Measurements from ENCODE around the gene LTBP2. TPM values are rescaled to one million over a fixed set of nuclear protein-coding genes. Genes with fewer than 3 reads are reported as not detected.

Gene LTBP2
- polyA plus RNA-seq, 1 donor = 5.4 TPM

- DNase-seq = no peak
Measured at GRCh38 chr14:74610866-74611649, 979 bp downstream of the LTBP2 start.

- no peak for DNase-seq
Measured at GRCh38 chr14:74610199-74610865, 1.7 kb downstream of the LTBP2 start.

- DNase-seq = no peak
Measured at GRCh38 chr14:74609721-74610120, 2.3 kb downstream of the LTBP2 start.

DNA sequence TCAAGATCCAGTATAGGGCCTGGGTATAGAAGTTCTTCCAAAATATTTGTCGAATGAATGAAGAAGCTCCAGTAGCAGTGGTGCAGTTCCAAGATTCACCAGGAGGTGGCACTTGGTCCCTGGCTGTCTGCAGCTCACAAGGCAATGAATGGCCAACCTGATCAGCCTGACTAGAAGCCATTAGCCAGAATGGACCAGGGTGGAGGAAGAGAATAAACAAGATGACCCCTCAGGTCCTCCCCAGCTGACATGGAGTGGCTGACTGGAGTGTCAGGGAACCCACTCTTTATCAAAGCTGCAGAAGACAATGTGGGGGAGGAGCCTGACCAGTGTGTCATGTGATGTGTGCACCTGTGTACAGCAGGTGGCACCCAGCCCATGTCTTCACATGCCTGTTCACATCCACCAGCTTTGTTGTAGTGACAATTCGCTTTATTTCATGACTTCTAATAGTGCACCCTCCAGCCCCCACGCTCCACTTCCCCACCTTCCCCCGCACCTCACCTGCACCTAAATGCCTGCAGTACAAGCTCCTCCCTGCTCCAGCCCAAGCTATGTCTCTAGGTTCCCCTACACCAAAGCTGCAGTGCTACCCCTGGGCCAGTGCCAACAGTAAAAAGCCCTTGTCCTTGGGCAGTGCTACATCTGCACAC, 3.0 kb downstream of the LTBP2 start:
- peak; percentile 87 for DNase-seq

- DNase-seq = no peak
Measured at GRCh38 chr14:74606727-74607126, 5.3 kb downstream of the LTBP2 start.

GRCh38 chr14:74605531-74606223, 6.4 kb downstream of the LTBP2 start:
- DNase-seq = no peak

DNA sequence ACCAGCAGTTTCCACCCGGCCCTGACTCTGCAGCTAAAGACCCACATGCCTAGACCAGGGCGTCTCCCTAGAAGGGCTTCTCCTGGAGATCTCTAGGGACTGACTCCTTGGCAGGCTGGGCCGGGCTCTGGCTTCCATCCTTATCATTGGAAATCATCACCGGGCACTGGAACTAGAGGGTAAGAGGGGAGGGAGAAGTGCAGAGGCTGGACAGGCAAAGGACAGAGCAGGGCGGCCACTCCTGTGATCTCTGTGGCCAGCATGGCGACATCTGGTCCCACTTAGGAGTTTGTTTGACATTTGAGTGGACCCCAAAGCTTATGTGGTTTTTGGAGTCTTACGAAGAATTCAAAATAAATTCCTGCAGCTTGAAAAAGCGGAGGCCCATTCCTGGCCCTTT, 7.1 kb downstream of the LTBP2 start:
- no peak for DNase-seq

DNA sequence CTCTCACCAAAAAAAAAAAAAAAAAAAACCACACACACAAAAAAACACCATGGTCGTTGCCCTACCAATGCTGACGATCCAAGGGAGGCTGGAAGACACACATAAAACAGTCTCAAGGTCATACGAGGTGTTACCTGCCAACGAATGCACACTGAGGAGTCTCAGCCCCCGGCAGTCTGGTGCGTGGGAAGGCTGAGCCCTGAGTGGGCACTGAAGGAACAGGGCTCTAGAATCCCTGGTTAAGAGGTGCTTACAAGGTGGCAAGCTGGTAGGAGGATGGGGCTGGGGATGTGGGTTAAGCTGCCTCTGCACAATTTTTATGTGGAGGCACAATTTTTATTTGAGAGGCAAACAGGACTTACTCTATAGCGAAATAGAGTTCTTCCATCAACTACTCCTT, 7.9 kb downstream of the LTBP2 start:
- DNase-seq = no peak

- DNase-seq = no peak
Measured at GRCh38 chr14:74601982-74602381, 10.1 kb downstream of the LTBP2 start.

GRCh38 chr14:74599946-74600345, 12.1 kb downstream of the LTBP2 start:
- DNase-seq = no peak

- no peak for DNase-seq
Measured at GRCh38 chr14:74599321-74599761, 12.7 kb downstream of the LTBP2 start.

DNA sequence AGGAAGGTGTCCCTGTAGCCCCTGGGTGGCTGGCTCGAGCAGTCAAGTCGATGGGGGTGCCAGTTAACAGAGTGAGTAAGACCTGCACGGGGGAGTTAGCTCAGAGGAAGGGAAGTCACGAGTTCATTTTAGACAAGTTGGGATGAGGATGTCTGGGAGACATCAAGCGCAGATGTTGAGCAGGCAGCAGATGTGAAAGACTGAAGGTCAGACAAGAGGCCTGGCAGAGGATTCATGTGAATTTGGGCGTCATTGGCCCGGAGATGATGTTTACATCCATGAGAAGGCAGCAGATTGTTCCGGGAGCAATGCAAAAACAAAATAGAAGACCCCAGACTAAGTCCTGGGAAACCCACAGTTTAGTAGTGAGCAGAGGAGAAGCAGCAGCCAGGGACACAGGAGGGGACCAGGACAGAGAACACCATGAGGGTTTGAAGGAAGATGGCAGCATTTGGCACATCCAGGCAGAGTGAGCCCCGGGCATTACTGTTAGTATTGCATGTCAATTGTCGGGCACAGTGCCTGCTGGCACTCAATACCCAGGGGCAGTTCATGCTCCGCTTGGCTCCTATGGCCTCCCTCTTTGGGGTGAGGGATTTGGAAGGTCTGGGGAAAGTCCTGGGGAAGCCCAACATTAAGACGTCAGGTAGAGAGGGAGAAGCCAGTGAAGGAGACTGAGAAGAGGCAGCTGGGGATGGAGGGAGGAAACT, 15.1 kb downstream of the LTBP2 start:
- DNase-seq = no peak

GRCh38 chr14:74595006-74595735, 16.9 kb downstream of the LTBP2 start:
- DNase-seq = peak; percentile 86

DNA sequence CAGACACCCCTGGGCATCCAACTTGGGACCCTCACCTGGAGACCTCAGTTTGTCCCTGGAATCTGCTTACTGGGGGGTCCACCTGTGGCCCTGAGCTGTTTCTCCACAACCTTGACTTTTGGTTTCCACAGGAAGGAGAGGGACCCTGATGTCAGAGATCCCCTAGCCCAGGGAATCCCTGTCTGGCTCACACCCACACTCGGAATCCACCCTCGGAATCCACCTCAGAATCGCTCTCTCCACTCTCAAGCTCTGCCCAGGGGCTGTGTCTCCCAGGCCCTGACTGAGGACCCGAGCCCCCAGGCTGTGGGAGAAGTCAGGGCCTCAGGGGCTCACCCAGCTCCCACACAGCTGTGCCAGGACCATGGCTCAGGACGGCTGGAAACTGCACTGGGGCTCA, 17.4 kb downstream of the LTBP2 start:
- DNase-seq = no peak

DNA sequence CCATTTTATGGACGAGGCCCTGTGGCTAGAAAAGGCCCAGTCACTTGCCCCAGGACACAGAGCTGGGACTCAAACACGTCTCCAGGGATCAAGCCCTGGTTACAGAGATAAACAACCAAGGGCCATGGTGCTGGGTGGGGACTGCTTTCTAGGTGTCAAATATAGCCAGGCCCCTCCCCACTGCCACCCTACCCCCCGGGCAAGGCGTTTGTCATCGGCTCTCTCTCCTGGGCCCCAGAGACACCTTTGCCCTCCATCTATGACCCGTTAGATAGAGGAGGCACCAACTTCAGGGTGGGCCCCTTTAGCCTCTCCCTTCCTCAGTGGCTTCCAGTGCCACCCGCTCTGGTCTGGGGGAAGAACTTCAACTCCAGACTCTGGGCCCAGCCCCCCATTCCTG, 18.0 kb downstream of the LTBP2 start:
- DNase-seq = no peak

GRCh38 chr14:74593241-74593953, 18.6 kb downstream of the LTBP2 start:
- no peak for DNase-seq

GRCh38 chr14:74592476-74593201, 19.4 kb downstream of the LTBP2 start:
- no peak for DNase-seq

- DNase-seq = no peak
Measured at GRCh38 chr14:74591899-74592298, 20.1 kb downstream of the LTBP2 start.

GRCh38 chr14:74591394-74591793, 20.6 kb downstream of the LTBP2 start:
- DNase-seq = no peak

- no peak for DNase-seq
Measured at GRCh38 chr14:74589291-74589879, 22.7 kb downstream of the LTBP2 start.

Measured in hindlimb muscle (tissue), 1 donor.